ENCODE results near the gene ZNF471.
A peak's percentile ranks its signal among the peaks of the same experiment; 100 is the strongest.

Gene ZNF471

DNA sequence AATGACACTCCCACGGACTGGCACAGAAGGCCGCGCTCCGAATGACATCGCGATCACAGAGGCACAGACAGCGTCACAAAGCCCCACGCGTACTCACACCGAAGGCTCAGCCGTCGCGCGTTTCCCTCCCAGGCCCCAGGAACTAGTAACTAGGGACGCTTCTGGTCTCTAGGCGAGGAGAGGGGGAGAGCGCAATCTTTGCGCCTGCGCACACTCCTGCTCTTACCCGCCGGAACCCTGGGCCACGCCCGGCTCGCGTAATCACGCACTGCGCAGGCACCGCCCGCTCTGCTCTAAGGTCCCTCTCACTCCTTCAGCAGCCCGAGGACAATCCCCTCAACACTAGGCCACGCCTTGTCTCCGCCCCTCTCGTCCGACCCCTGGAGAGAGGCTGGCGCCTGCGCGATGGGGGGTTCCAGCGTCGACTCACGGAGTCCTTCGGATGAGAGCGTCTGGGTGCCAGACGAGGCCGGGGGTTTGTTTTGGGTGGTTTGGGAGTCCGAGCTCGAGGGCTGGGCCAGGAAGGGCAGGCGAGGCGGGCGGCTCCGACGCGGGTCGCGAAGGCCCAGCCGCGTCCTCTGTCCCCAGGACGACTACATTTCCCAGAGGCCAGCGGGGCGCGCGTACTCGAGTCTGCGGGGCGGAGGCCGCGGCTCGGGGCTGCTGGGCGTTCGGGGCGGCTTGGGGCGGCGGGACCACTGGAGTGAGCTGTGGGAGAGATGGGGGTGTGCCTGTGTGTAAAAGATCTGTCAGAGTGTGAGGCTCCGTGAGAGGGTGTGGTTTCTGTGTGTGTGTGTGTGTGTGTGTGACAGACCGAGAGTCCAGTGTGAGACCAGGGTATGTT is at the start of gene ZNF471:
Gene ZNF471 (plus strand): TSS at position 410 of the 844 bp plus-strand sequence. CDS start 3,717 bp downstream, outside the sequence.
- DNase-seq (ENCODE audit: low read depth in 3 of 3), result peak; percentile 54 to 80 (median 65)

DNA sequence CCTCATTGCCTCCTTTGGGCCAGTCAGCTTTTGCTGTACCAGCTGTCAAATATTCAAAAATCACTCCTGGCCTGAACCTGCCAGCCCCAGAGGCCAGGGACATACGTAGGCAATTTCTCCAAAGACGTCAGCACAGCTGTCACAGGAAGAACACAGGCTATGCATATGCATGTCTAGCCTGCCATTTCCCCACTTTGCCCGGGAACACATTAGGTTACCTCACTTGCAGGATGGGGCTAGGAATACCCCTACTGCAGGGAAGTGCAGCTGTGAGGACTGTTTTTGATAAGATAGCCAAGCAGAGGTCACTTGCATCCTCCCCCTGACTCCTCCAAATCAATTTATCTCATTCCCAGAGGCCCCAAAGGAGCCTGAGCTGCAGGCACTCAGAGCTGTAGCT is 33.3 kb upstream of the ZNF471 start:
- DNase-seq (ENCODE audit: low read depth in 3 of 3), result no peak

GRCh38 chr19:56476093-56476492 is 31.6 kb upstream of the ZNF471 start:
- no peak for DNase-seq (ENCODE audit: low read depth in 3 of 3)

DNA sequence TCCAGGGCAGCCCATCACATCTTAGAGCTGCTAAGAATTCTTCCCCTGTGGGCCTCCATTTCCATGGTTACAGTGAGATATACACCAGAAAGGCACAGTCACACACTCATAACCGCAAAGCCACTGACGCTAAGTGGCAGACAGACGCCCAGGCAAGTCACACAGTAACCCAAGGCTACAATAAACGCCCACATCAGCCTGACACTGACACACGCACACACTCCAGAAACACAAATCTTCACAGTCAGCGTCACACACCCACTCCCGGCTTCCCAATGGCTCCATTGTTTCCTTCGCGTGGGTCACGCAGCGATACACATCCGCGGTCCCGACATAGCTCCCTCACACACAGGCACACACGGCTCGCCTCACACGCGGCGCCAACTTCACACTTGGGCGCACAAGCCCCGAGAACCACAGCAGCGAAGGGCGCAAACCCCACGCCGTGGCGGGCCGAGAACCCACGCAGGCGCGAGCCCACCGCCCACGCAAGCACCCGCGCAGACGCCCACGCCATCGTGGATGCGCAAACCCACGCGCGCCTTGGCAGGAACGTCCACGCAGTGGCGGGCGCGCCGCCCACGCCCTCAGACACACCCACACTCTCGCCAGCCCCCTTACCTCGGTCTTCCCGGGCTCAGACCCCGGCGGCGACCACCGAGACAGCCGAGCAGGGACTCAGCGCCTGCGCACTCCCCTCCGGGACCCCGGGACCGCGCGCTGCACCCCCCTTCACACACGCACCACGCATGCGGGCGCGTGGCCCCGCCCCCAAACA is 30.8 kb upstream of the ZNF471 start, which contains the start of gene ZNF667:
Gene ZNF667 (minus strand): TSS at position 695 of the 778 bp plus-strand sequence. CDS start 14,975 bp downstream, outside the sequence.
- DNase-seq (ENCODE audit: low read depth in 3 of 3), result peak; percentile 0 to 8 (median 0)

- DNase-seq (ENCODE audit: low read depth in 3 of 3), result peak; percentile 10 to 59 (median 33)
These were observed 30.0 kb upstream of the ZNF471 start for GRCh38 chr19:56477429-56478338.

DNA sequence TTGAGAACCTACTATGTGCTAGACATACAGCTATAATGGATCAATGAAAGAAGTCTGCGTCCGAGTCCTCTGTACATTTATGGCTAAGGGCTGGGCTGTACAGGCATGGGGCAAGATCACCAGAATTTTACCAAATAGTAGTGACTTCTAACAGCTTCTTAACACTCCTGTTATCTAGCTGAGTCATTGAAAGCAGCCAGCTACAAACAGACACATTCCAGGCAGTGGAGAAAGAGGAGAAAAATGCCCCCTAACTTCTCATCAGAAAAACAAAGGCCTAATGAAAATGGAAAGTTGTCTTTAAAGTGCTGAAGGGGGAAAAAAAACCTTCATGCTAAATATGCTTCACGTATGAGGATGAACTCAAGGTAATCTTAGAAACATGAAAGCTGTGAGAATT is 16.3 kb upstream of the ZNF471 start:
- no peak for DNase-seq (ENCODE audit: low read depth in 3 of 3)

DNA sequence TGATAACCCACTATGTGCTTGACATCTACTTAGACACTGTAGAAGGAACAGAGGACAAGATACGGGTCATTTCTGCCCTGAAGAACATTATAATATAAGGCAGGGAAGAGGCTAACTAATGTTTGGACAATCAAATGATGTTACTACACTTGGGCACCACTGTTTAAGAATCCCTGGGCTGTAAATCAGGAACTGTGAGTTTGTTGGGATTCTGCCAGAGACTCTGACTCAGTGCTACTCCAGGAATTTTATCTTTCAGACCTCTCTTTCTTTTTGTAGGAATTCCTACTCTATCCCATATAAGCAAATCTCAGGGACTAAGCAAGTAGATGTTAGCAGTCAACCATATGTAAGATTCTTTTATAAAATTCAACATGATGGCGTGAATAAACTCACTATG is 3.1 kb upstream of the ZNF471 start:
- DNase-seq (ENCODE audit: low read depth in 3 of 3), result no peak

- DNase-seq (ENCODE audit: low read depth in 3 of 3), result no peak
These were observed 679 bp downstream of the ZNF471 start for GRCh38 chr19:56508290-56508778.

DNA sequence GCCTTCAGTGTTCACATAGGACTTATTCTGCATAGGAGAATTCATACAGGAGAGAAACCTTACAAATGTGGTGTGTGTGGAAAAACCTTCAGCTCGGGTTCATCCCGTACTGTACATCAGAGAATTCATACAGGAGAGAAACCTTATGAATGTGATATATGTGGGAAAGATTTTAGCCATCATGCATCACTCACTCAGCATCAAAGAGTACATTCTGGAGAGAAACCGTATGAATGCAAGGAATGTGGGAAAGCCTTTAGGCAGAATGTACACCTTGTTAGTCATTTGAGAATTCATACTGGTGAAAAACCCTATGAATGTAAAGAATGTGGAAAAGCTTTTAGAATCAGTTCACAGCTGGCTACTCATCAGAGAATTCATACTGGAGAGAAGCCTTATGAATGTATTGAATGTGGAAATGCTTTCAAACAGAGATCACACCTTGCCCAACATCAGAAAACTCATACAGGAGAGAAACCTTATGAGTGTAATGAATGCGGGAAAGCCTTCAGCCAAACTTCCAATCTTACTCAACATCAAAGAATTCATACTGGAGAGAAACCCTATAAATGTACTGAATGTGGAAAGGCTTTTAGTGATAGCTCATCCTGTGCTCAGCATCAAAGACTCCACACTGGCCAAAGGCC is 17.7 kb downstream of the ZNF471 start:
- no peak for DNase-seq (ENCODE audit: low read depth in 3 of 3)

DNA sequence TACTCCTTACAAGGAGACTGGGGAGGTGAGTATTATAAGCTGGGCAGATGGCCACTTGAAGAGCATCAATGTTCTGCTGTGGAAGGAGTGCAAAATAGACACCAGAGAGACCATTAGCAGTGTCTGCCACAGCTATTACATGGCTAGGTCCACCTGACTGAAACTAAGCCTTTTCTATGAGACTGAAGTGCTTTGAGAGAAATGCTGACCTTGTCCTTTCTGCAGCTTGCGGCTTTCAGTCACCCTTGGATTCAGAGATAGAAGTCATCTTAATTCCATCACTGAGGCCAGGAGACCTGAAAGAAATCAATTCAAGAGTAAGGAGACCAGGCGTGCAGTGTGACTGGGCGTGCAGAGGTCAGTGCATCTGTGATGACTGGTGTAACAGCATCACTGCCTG is 29.8 kb downstream of the ZNF471 start:
- no peak for DNase-seq (ENCODE audit: low read depth in 3 of 3)

GRCh38 chr19:56538254-56538760 is 30.7 kb downstream of the ZNF471 start:
- DNase-seq (ENCODE audit: low read depth in 3 of 3), result peak; percentile 74 to 85 (median 82)

DNA sequence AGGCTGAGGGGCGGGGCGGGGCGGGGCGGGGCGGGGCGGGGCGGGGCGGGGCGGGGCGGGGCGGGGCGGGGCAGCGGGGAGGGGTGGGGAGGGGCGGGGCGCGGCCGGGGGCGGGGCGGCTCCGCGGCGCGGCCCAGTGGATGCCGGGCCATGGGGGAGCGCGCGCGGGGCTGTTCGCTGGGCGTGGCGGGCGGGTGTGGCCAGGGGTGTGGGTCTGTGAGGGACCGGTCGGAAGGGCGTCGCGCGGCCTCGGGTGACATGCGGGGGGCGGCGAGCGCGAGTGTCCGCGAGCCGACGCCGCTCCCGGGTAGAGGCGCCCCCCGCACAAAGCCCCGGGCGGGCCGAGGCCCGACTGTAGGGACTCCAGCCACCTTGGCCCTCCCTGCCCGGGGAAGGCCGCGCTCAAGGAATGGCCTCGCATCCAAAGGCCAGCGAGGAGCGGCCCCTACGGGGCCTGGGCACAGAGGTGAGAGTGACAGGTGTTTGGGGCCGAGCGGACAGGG is 31.2 kb downstream of the ZNF471 start, which contains the start of gene ZFP28:
Gene ZFP28 (plus strand): TSS at position 188 of the 503 bp plus-strand sequence. CDS start 71 bp downstream, at position 259.
- peak in 1 of 3 experiments; percentile 69 for DNase-seq (ENCODE audit: low read depth in 3 of 3)

GRCh38 chr19:56543776-56544175 is 36.1 kb downstream of the ZNF471 start:
- DNase-seq (ENCODE audit: low read depth in 3 of 3), result no peak

GRCh38 chr19:56547535-56547934 is 39.9 kb downstream of the ZNF471 start:
- DNase-seq (ENCODE audit: low read depth in 3 of 3), result no peak

- DNase-seq (ENCODE audit: low read depth in 3 of 3), result no peak
These were observed 46.7 kb downstream of the ZNF471 start for GRCh38 chr19:56554272-56554869.

DNA sequence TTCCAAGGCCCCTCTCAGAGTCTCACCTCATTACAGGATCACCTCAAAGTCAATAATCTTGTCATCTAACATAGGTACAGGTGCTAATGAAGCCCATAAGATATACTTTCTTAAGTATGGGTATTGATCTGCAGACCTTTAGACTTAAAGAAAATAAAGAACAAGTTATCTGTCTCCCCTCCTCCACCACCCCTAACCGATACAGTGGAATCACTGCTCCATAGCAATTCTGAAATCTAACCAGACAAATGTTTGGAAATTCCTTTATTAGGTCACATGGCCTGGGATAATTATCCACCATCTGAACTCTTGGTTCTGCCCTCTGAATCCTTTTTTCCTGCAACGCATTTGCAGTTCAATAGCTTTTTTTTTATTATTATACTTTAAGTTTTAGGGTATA is 55.1 kb downstream of the ZNF471 start:
- no peak for DNase-seq (ENCODE audit: low read depth in 3 of 3)

GRCh38 chr19:56566904-56567273 is 59.2 kb downstream of the ZNF471 start:
- DNase-seq (ENCODE audit: low read depth in 3 of 3), result peak in 2 of 3 experiments; percentile 6 to 48

GRCh38 chr19:56567274-56568120 is 59.8 kb downstream of the ZNF471 start, which contains the start of gene ZNF470:
Gene ZNF470, plus strand, starts transcription at chr19:56567468. Its CDS starts 2,844 bp downstream, at chr19:56570312.
- DNase-seq (ENCODE audit: low read depth in 3 of 3), result peak; percentile 82 to 88 (median 83)

DNA sequence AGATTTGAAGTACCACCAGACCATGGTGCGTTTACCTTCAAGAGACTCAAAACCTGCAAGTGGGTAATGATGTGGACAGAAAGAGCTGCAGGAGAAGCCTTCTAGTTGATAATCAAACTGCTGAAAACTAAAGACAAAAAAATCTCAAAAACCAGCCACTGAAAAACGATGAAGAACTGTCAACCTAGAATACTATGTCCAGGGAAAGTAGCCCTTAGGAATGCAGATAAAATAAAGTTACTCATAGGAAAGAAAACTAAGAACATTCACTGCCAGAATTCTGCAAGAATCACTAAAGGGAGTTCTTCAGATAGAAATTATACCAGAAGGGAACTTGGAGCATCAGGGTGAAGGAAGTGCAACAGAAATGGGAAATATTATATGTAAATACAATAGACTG is 64.9 kb downstream of the ZNF471 start:
- DNase-seq (ENCODE audit: low read depth in 3 of 3), result no peak
